ENCODE results near the gene MBOAT1.

MBOAT1 gene

GRCh38 chr6:20167601-20168000 lies 44.7 kb downstream of the MBOAT1 start:
- H3K9ac ChIP-seq (ENCODE audit: low read depth, low read length) = no peak overlapping the region
- H3K36me3 ChIP-seq (ENCODE audit: insufficient read depth, low read length) = no peaks in the 10 kb centered on the region
- H3K9me3 ChIP-seq (replicated peaks; ENCODE audit: low read length) = no peaks in the 10 kb centered on the region
- H3K4me2 ChIP-seq (ENCODE audit: low read length) = no peak overlapping the region
- H3K27me3 ChIP-seq (ENCODE audit: control insufficient read depth, insufficient read depth, low read length) = no peaks in the 10 kb centered on the region
- no peaks in the 10 kb centered on the region for H3K4me1 ChIP-seq (ENCODE audit: control insufficient read depth, insufficient read depth, low read length)
- no peak overlapping the region for H3K4me3 ChIP-seq (ENCODE audit: low read length)

GRCh38 chr6:20166210-20166609 lies 46.1 kb downstream of the MBOAT1 start:
- H3K4me3 ChIP-seq (ENCODE audit: low read length) = no peak overlapping the region
- no peaks in the 10 kb centered on the region for H3K36me3 ChIP-seq (ENCODE audit: insufficient read depth, low read length)
- H3K4me1 ChIP-seq (ENCODE audit: control insufficient read depth, insufficient read depth, low read length) = no peaks in the 10 kb centered on the region
- H3K4me2 ChIP-seq (ENCODE audit: low read length) = no peak overlapping the region
- no peak overlapping the region for H3K9ac ChIP-seq (ENCODE audit: low read depth, low read length)
- H3K9me3 ChIP-seq (replicated peaks; ENCODE audit: low read length) = no peaks in the 10 kb centered on the region
- H3K27me3 ChIP-seq (ENCODE audit: control insufficient read depth, insufficient read depth, low read length) = no peaks in the 10 kb centered on the region

DNA sequence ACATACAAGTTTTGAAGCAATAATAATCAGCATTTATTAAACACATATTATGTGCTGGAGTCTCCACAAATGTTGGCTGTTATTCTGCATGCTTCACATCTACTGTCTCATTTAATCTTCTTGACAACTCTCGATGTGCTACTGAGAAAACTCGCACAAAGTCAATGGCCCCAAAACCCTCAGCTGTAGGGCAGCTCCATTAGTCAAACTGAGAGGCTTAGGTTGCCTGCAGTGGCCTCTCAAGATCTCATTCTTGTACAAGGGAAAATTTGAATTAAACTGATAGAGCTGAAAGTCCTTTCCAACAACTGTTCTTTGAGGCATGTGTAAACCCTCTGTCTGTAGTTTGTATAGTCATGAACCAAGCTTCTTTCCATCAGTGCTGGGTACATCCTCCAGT lies 49.8 kb downstream of the MBOAT1 start:
- no peaks in the 10 kb centered on the region for H3K4me1 ChIP-seq (ENCODE audit: control insufficient read depth, insufficient read depth, low read length)
- no peaks in the 10 kb centered on the region for H3K36me3 ChIP-seq (ENCODE audit: insufficient read depth, low read length)
- H3K4me2 ChIP-seq (ENCODE audit: low read length) = no peak overlapping the region

DNA sequence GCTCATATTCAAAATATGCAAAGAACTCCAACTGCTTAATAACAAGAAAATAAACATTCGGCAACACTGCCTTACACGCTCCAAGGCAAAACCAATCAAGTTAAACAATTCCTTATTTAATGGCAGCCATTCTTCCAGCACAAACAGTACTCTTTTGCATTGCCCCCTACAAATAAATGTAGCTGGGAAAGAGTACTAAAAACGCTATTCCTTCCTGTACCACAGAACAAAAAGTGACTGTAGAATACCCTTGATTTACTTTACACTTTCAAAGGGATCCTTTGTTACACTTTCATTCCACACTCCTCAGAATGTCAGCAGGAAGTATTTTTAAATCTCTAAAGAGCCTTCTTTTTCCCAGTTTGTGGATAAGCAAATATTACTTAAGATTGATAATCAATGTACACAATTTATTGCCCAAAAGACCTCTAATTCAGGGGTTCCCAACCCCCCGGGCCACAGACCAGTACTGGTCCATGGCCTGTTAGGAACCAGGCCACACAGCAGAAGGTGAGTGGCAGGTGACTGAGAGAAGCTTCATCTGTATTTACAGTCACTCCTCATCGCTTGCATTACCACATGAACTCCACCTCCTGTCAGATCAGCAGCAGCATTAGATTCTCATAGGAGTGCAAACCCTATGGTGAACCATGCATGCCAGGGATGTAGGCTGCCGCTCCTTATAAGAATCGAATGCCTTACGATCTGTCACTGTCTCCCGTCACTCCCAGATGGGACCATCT lies 51.6 kb downstream of the MBOAT1 start:
- Histone ChIP-seq H3K27me3 (ENCODE audit: control insufficient read depth, insufficient read depth, low read length) (no peaks in the 10 kb centered on the region), H3K9me3 (replicated peaks; ENCODE audit: low read length) (no peaks in the 10 kb centered on the region), H3K4me1 (ENCODE audit: control insufficient read depth, insufficient read depth, low read length) (no peaks in the 10 kb centered on the region), H3K4me2 (ENCODE audit: low read length) (no peak overlapping the region), H3K9ac (ENCODE audit: low read depth, low read length) (no peak overlapping the region), H3K36me3 (ENCODE audit: insufficient read depth, low read length) (no peaks in the 10 kb centered on the region), H3K4me3 (ENCODE audit: low read length) (no peak overlapping the region)

More for the DNA sequence above, 49.8 kb downstream of the MBOAT1 start:
- Histone ChIP-seq H3K9me3 (replicated peaks; ENCODE audit: low read length) (no peaks in the 10 kb centered on the region), H3K27me3 (ENCODE audit: control insufficient read depth, insufficient read depth, low read length) (no peaks in the 10 kb centered on the region), H3K4me3 (ENCODE audit: low read length) (no peak overlapping the region), H3K9ac (ENCODE audit: low read depth, low read length) (no peak overlapping the region)

GRCh38 chr6:20159781-20160540 lies 52.3 kb downstream of the MBOAT1 start:
- no peak overlapping the region for H3K9ac ChIP-seq (ENCODE audit: low read depth, low read length)
- H3K27me3 ChIP-seq (ENCODE audit: control insufficient read depth, insufficient read depth, low read length) = no peaks in the 10 kb centered on the region
- H3K4me1 ChIP-seq (ENCODE audit: control insufficient read depth, insufficient read depth, low read length) = no peaks in the 10 kb centered on the region
- no peak overlapping the region for H3K4me2 ChIP-seq (ENCODE audit: low read length)
- no peak overlapping the region for H3K4me3 ChIP-seq (ENCODE audit: low read length)
- no peaks in the 10 kb centered on the region for H3K36me3 ChIP-seq (ENCODE audit: insufficient read depth, low read length)
- no peaks in the 10 kb centered on the region for H3K9me3 ChIP-seq (replicated peaks; ENCODE audit: low read length)

DNA sequence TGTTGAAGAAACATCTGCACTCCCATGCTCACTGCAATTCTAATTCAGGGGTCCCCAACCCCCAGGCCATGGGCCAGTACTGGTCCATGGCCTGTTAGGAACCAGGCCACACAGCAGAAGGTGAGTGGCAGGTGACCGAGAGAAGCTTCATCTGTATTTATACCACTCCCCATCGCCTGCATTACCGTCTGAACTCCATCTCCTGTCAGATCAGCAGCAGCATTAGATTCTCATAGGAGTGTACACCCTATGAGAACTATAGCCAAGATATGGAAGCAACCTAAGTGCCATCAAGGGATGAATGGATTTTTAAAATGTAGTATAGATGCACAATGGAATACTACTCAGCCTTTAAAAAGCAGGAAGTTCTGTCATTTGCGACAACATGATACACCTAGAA lies 53.2 kb downstream of the MBOAT1 start:
- H3K4me1 ChIP-seq (ENCODE audit: control insufficient read depth, insufficient read depth, low read length) = no peaks in the 10 kb centered on the region
- H3K27me3 ChIP-seq (ENCODE audit: control insufficient read depth, insufficient read depth, low read length) = no peaks in the 10 kb centered on the region
- no peak overlapping the region for H3K4me3 ChIP-seq (ENCODE audit: low read length)
- H3K4me2 ChIP-seq (ENCODE audit: low read length) = no peak overlapping the region
- no peaks in the 10 kb centered on the region for H3K36me3 ChIP-seq (ENCODE audit: insufficient read depth, low read length)
- H3K9ac ChIP-seq (ENCODE audit: low read depth, low read length) = no peak overlapping the region
- H3K9me3 ChIP-seq (replicated peaks; ENCODE audit: low read length) = no peaks in the 10 kb centered on the region

DNA sequence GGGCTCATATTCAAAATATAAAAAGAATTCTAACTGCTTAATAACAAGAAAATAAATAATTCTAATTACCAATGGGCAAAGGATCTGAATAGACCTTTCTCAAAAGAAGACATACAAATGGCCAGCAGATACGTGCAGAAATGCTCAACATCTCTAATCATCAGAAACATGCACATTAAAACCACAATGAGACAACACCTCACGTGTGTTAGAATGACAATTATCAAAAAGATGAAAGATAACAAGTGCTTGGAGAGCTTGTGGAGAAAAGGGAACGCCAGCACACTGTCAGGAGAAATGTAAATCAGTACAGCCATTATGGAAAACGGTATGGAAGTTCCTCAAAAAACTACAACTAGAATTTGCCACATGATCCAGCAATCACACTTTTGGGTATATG lies 53.6 kb downstream of the MBOAT1 start:
- Histone ChIP-seq H3K4me3 (ENCODE audit: low read length) (no peak overlapping the region), H3K4me1 (ENCODE audit: control insufficient read depth, insufficient read depth, low read length) (no peaks in the 10 kb centered on the region), H3K9ac (ENCODE audit: low read depth, low read length) (no peak overlapping the region), H3K4me2 (ENCODE audit: low read length) (no peak overlapping the region), H3K9me3 (replicated peaks; ENCODE audit: low read length) (no peaks in the 10 kb centered on the region), H3K27me3 (ENCODE audit: control insufficient read depth, insufficient read depth, low read length) (no peaks in the 10 kb centered on the region), H3K36me3 (ENCODE audit: insufficient read depth, low read length) (no peaks in the 10 kb centered on the region)

DNA sequence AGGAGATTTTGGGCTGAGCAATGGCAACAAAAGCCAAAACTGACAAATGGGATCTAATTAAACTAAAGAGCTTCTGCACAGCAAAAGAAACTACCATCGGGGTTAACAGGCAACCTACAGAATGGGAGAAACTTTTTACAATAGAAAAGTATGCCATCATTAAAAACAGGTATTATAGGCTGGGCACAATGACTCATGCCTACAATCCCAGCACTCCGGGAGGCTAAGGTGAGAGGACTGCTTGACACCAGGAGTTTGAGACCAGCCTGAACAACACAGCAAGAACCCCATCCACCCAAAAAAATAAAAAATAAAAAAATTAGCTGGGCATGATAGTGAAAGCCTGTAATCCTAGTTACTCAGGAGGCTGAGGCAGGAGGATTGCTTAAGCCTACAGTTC lies 55.4 kb downstream of the MBOAT1 start:
- no peak overlapping the region for H3K4me3 ChIP-seq (ENCODE audit: low read length)
- no peaks in the 10 kb centered on the region for H3K4me1 ChIP-seq (ENCODE audit: control insufficient read depth, insufficient read depth, low read length)
- H3K4me2 ChIP-seq (ENCODE audit: low read length) = no peak overlapping the region
- H3K9ac ChIP-seq (ENCODE audit: low read depth, low read length) = no peak overlapping the region
- H3K27me3 ChIP-seq (ENCODE audit: control insufficient read depth, insufficient read depth, low read length) = no peaks in the 10 kb centered on the region
- H3K36me3 ChIP-seq (ENCODE audit: insufficient read depth, low read length) = no peaks in the 10 kb centered on the region
- no peaks in the 10 kb centered on the region for H3K9me3 ChIP-seq (replicated peaks; ENCODE audit: low read length)

DNA sequence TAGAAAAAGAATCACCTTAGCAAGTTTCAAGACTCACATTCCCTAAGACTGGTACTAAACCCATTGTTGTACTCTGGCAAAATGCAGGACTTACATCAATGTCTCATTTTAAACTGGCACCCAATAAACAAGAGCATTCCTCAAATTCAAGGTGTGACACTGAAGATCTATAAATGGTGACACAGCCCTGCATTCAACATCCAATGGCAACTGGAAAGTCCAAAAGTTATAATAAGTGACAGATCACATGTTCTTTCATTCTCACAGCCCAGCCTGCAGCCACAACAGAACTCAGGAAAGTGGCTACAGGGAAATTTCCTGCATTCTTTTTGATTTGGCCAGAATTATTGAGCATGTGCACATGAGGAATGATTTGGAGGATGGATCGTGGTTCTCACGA lies 57.5 kb downstream of the MBOAT1 start:
- no peaks in the 10 kb centered on the region for H3K36me3 ChIP-seq (ENCODE audit: insufficient read depth, low read length)
- no peak overlapping the region for H3K9ac ChIP-seq (ENCODE audit: low read depth, low read length)
- H3K4me2 ChIP-seq (ENCODE audit: low read length) = no peak overlapping the region
- no peaks in the 10 kb centered on the region for H3K27me3 ChIP-seq (ENCODE audit: control insufficient read depth, insufficient read depth, low read length)
- no peaks in the 10 kb centered on the region for H3K4me1 ChIP-seq (ENCODE audit: control insufficient read depth, insufficient read depth, low read length)
- H3K9me3 ChIP-seq (replicated peaks; ENCODE audit: low read length) = no peaks in the 10 kb centered on the region
- no peak overlapping the region for H3K4me3 ChIP-seq (ENCODE audit: low read length)

- Histone ChIP-seq H3K9ac (ENCODE audit: low read depth, low read length) (no peak overlapping the region), H3K4me1 (ENCODE audit: control insufficient read depth, insufficient read depth, low read length) (no peaks in the 10 kb centered on the region), H3K36me3 (ENCODE audit: insufficient read depth, low read length) (no peaks in the 10 kb centered on the region), H3K27me3 (ENCODE audit: control insufficient read depth, insufficient read depth, low read length) (no peaks in the 10 kb centered on the region), H3K4me3 (ENCODE audit: low read length) (no peak overlapping the region), H3K9me3 (replicated peaks; ENCODE audit: low read length) (no peaks in the 10 kb centered on the region), H3K4me2 (ENCODE audit: low read length) (no peak overlapping the region)
These were observed 59.1 kb downstream of the MBOAT1 start for GRCh38 chr6:20153194-20153593.

- Histone ChIP-seq H3K27me3 (ENCODE audit: control insufficient read depth, insufficient read depth, low read length) (no peaks in the 10 kb centered on the region), H3K36me3 (ENCODE audit: insufficient read depth, low read length) (no peaks in the 10 kb centered on the region), H3K4me1 (ENCODE audit: control insufficient read depth, insufficient read depth, low read length) (no peaks in the 10 kb centered on the region), H3K9ac (ENCODE audit: low read depth, low read length) (no peak overlapping the region), H3K4me2 (ENCODE audit: low read length) (no peak overlapping the region), H3K4me3 (ENCODE audit: low read length) (no peak overlapping the region), H3K9me3 (replicated peaks; ENCODE audit: low read length) (no peaks in the 10 kb centered on the region)
These were observed 63.8 kb downstream of the MBOAT1 start for GRCh38 chr6:20148433-20148832.

- Histone ChIP-seq H3K4me3 (ENCODE audit: low read length) (no peak overlapping the region), H3K9ac (ENCODE audit: low read depth, low read length) (no peak overlapping the region), H3K4me2 (ENCODE audit: low read length) (no peak overlapping the region), H3K4me1 (ENCODE audit: control insufficient read depth, insufficient read depth, low read length) (no peaks in the 10 kb centered on the region), H3K36me3 (ENCODE audit: insufficient read depth, low read length) (no peaks in the 10 kb centered on the region), H3K27me3 (ENCODE audit: control insufficient read depth, insufficient read depth, low read length) (no peaks in the 10 kb centered on the region), H3K9me3 (replicated peaks; ENCODE audit: low read length) (no peaks in the 10 kb centered on the region)
These were observed 64.8 kb downstream of the MBOAT1 start for GRCh38 chr6:20147469-20147868.
